ENCODE data around the gene ENOPH1.

- TF ChIP-seq GATA2 (IDR thresholded peaks at IDR 0.05; ENCODE audit: low read depth, low read length) (no peak), GATA3 (IDR thresholded peaks at IDR 0.05; ENCODE audit: low read depth, low read length) (no peak)
Measured at GRCh38 chr4:82493721-82494425, 63.5 kb downstream of the ENOPH1 start.

Measured in SH-SY5Y (cell line).